Measurements from ENCODE around the gene BCL11A.

Gene BCL11A

GRCh38 chr2:60480089-60480773 lies 73.2 kb downstream of the BCL11A start:
- no peak for DNase-seq

- DNase-seq: no peak
Observed at GRCh38 chr2:60479226-60480088, 74.0 kb downstream of the BCL11A start.

- no peak for DNase-seq
Observed at GRCh38 chr2:60478660-60479059, 74.8 kb downstream of the BCL11A start.

GRCh38 chr2:60476206-60476954 lies 77.1 kb downstream of the BCL11A start:
- DNase-seq: no peak

GRCh38 chr2:60475123-60475830 lies 78.2 kb downstream of the BCL11A start:
- DNase-seq: no peak

- DNase-seq: no peak
Observed at GRCh38 chr2:60474301-60474700, 79.2 kb downstream of the BCL11A start.

GRCh38 chr2:60473546-60473945 lies 79.9 kb downstream of the BCL11A start:
- DNase-seq: no peak

- no peak for DNase-seq
Observed at GRCh38 chr2:60472663-60473289, 80.7 kb downstream of the BCL11A start.

GRCh38 chr2:60472041-60472440 lies 81.4 kb downstream of the BCL11A start:
- no peak for DNase-seq

- no peak for DNase-seq
Observed at GRCh38 chr2:60470340-60470739, 83.1 kb downstream of the BCL11A start.

GRCh38 chr2:60469536-60470317 lies 83.7 kb downstream of the BCL11A start:
- DNase-seq: no peak

GRCh38 chr2:60468382-60469085 lies 84.9 kb downstream of the BCL11A start:
- no peak for DNase-seq

- DNase-seq: no peak
Observed at GRCh38 chr2:60466161-60466702, 87.2 kb downstream of the BCL11A start.

GRCh38 chr2:60465736-60466135 lies 87.7 kb downstream of the BCL11A start:
- DNase-seq: no peak

- DNase-seq: no peak
Observed at GRCh38 chr2:60463249-60463648, 90.2 kb downstream of the BCL11A start.

- DNase-seq: no peak
Observed at GRCh38 chr2:60461421-60462108, 91.9 kb downstream of the BCL11A start.

GRCh38 chr2:60460577-60461420 lies 92.7 kb downstream of the BCL11A start:
- no peak for DNase-seq

- DNase-seq: no peak
Observed at GRCh38 chr2:60459851-60460250, 93.6 kb downstream of the BCL11A start.

Measured in NCI-H1930 (cell line).